Activated CD8-positive, alpha-beta T cell treated with anti-CD3 and anti-CD28 coated beads, Interleukin-2, amount 10 ng/mL, durations not matched to agents 7 days and 5 days (primary cell): ENCODE results near the gene SPATA6L. TPM values are rescaled to one million over a fixed set of nuclear protein-coding genes. Genes with fewer than 3 reads are reported as not detected.
A peak's percentile ranks its signal among the peaks of the same experiment; 100 is the strongest.
"Not testable (repeated sequence)": the region's sequence is repeated elsewhere in the genome, so short reads cannot be mapped to it uniquely, and the experiment has no call there.

Source experiments
- ATAC-seq: fragments of 150-1000 bp; cut with Tn5 transposase; one replicate; pipeline ENCODE4 v1.10.0; 2021; ENCODE audit warnings: moderate library complexity
- CTCF ChIA-PET: fragments of 350-600 bp; sonication (Branson Sonifier 250); formaldehyde crosslinking; loops from one replicate; lab custom pipeline; 2021; ENCODE audit warnings: antibody characterized with exemption; lab: Charles Lee
- POLR2A ChIA-PET: fragments of 350-600 bp; sonication (Branson Sonifier 250); formaldehyde crosslinking; loops from one replicate; lab custom pipeline; 2021; ENCODE audit warnings: antibody characterized with exemption; lab: Charles Lee
- DNase-seq: peaks from one replicate; pipeline ENCODE4 v3.0.0-alpha.2; 2020
- H3K27ac Mint-ChIP-seq: one replicate; pipeline ENCODE4 v1.8.0; 2021; ENCODE audit warnings: mild to moderate bottlenecking, mixed read lengths
- H3K27me3 Mint-ChIP-seq: one replicate; pipeline ENCODE4 v1.8.0; 2021; ENCODE audit warnings: low read depth, mixed read lengths
- H3K36me3 Mint-ChIP-seq: one replicate; pipeline ENCODE4 v1.8.0; 2021; ENCODE audit warnings: low read depth, mixed read lengths
- H3K4me1 Mint-ChIP-seq: one replicate; pipeline ENCODE4 v1.8.0; 2021; ENCODE audit warnings: low read depth, mixed read lengths
- H3K4me3 Mint-ChIP-seq: one replicate; pipeline ENCODE4 v1.8.0; 2021; ENCODE audit warnings: mild to moderate bottlenecking, mixed read lengths
- H3K9me3 Mint-ChIP-seq: one replicate; pipeline ENCODE4 v1.8.0; 2022; ENCODE audit warnings: mixed read lengths; ENCODE audit not compliant: insufficient read depth
- total RNA-seq, 2 experiments: library from RNA; stranded (reverse); gene quantifications; one replicate each; pipeline ENCODE4 v1.2.3, GENCODE V29; 2021

SPATA6L gene
- total RNA-seq, 2 experiments from 2014 or later = 0.29 to 0.76 TPM

- ChIA-PET CTCF (interaction anchor here (0.9 to 4.1 kb wide), 11 partner anchors 16 to 323 kb away, joined by 3 to 37 read pairs (median 3); no protein-coding TSS in a partner anchor), POLR2A (no interaction called here)
- Mint-ChIP-seq H3K27ac (no peak overlapping the region), H3K36me3 (no peaks in the 10 kb centered on the region), H3K4me3 (no peak overlapping the region), H3K9me3 (no peaks in the 10 kb centered on the region), H3K27me3 (peaks cover 7% of the 10 kb centered on the region), H3K4me1 (no peaks in the 10 kb centered on the region)
- no peak for DNase-seq
- ATAC-seq = no peak
Observed at GRCh38 chr9:4638968-4639367, 27.3 kb downstream of the SPATA6L start.

GRCh38 chr9:4630836-4631235 lies 35.4 kb downstream of the SPATA6L start:
- Mint-ChIP-seq H3K27ac (no peak overlapping the region), H3K4me3 (no peak overlapping the region), H3K9me3 (no peaks in the 10 kb centered on the region), H3K4me1 (no peaks in the 10 kb centered on the region), H3K27me3 (peaks cover 5% of the 10 kb centered on the region), H3K36me3 (no peaks in the 10 kb centered on the region)
- CTCF ChIA-PET = no interaction called here
- no peak for ATAC-seq
- POLR2A ChIA-PET = interaction anchor here (1.0 kb wide), 1 partner anchor 30 kb away, joined by 4 read pairs; no protein-coding TSS in a partner anchor
- no peak for DNase-seq

- CTCF ChIA-PET = no interaction called here
- ATAC-seq = no peak
- peaks cover 23% of the 10 kb centered on the region for H3K4me1 Mint-ChIP-seq
- H3K27ac Mint-ChIP-seq = no peak overlapping the region
- POLR2A ChIA-PET = no interaction called here
- H3K9me3 Mint-ChIP-seq = peaks cover 7% of the 10 kb centered on the region
- peaks cover 8% of the 10 kb centered on the region for H3K36me3 Mint-ChIP-seq
- no peak overlapping the region for H3K4me3 Mint-ChIP-seq
- DNase-seq = no peak
- peaks cover 18% of the 10 kb centered on the region for H3K27me3 Mint-ChIP-seq
Observed at GRCh38 chr9:4622016-4622415, 44.3 kb downstream of the SPATA6L start.

- peaks cover 7% of the 10 kb centered on the region for H3K9me3 Mint-ChIP-seq
- ChIA-PET CTCF (interaction anchor here (1.4 to 2.4 kb wide), 2 partner anchors 17 to 19 kb away, joined by 6 to 11 read pairs; no protein-coding TSS in a partner anchor), POLR2A (no interaction called here)
- DNase-seq = no peak
- ATAC-seq = no peak
- H3K36me3 Mint-ChIP-seq = peaks cover 8% of the 10 kb centered on the region
- H3K27me3 Mint-ChIP-seq = peaks cover 16% of the 10 kb centered on the region
- H3K27ac Mint-ChIP-seq = no peak overlapping the region
- H3K4me3 Mint-ChIP-seq = no peak overlapping the region
- peaks cover 23% of the 10 kb centered on the region for H3K4me1 Mint-ChIP-seq
Observed at GRCh38 chr9:4620881-4621555, 45.3 kb downstream of the SPATA6L start.

GRCh38 chr9:4620057-4620765 lies 46.1 kb downstream of the SPATA6L start:
- Mint-ChIP-seq H3K27ac (peak overlapping the region; percentile 17), H3K36me3 (peaks cover 8% of the 10 kb centered on the region), H3K27me3 (peaks cover 20% of the 10 kb centered on the region), H3K9me3 (peaks cover 7% of the 10 kb centered on the region), H3K4me3 (no peak overlapping the region), H3K4me1 (peaks cover 29% of the 10 kb centered on the region)
- ChIA-PET POLR2A (no interaction called here), CTCF (interaction anchor here (1.4 to 2.4 kb wide), 2 partner anchors 16 to 19 kb away, joined by 6 to 11 read pairs; no protein-coding TSS in a partner anchor)
- peak; percentile 57 for DNase-seq
- ATAC-seq = peak; percentile 76

GRCh38 chr9:4618700-4619099 lies 47.6 kb downstream of the SPATA6L start:
- peaks cover 8% of the 10 kb centered on the region for H3K36me3 Mint-ChIP-seq
- peaks cover 22% of the 10 kb centered on the region for H3K27me3 Mint-ChIP-seq
- ChIA-PET CTCF (no interaction called here), POLR2A (no interaction called here)
- no peak overlapping the region for H3K27ac Mint-ChIP-seq
- ATAC-seq = no peak
- H3K4me3 Mint-ChIP-seq = no peak overlapping the region
- peaks cover 7% of the 10 kb centered on the region for H3K9me3 Mint-ChIP-seq
- peaks cover 29% of the 10 kb centered on the region for H3K4me1 Mint-ChIP-seq
- DNase-seq = no peak

- POLR2A ChIA-PET = no interaction called here
- H3K4me1 Mint-ChIP-seq = peaks cover 29% of the 10 kb centered on the region
- peaks cover 7% of the 10 kb centered on the region for H3K9me3 Mint-ChIP-seq
- ATAC-seq (no peak), DNase-seq (no peak)
- H3K27me3 Mint-ChIP-seq = peaks cover 22% of the 10 kb centered on the region
- peaks cover 8% of the 10 kb centered on the region for H3K36me3 Mint-ChIP-seq
- H3K4me3 Mint-ChIP-seq = no peak overlapping the region
- CTCF ChIA-PET = no interaction called here
- H3K27ac Mint-ChIP-seq = no peak overlapping the region
Observed at GRCh38 chr9:4617752-4618151, 48.5 kb downstream of the SPATA6L start.

- no peak overlapping the region for H3K4me3 Mint-ChIP-seq
- peaks cover 19% of the 10 kb centered on the region for H3K27me3 Mint-ChIP-seq
- H3K9me3 Mint-ChIP-seq = peaks cover 7% of the 10 kb centered on the region
- DNase-seq (no peak), ATAC-seq (peak; percentile 29)
- CTCF ChIA-PET = no interaction called here
- no peak overlapping the region for H3K27ac Mint-ChIP-seq
- POLR2A ChIA-PET = no interaction called here
- peaks cover 5% of the 10 kb centered on the region for H3K36me3 Mint-ChIP-seq
- peaks cover 24% of the 10 kb centered on the region for H3K4me1 Mint-ChIP-seq
Observed at GRCh38 chr9:4615778-4616177, 50.5 kb downstream of the SPATA6L start.

- DNase-seq = no peak
- Mint-ChIP-seq H3K36me3 (no peaks in the 10 kb centered on the region), H3K4me3 (no peak overlapping the region), H3K27ac (no peak overlapping the region), H3K4me1 (peaks cover 19% of the 10 kb centered on the region), H3K27me3 (peaks cover 19% of the 10 kb centered on the region), H3K9me3 (peaks cover 2% of the 10 kb centered on the region)
- CTCF ChIA-PET = interaction anchor here (1.9 kb wide), 1 partner anchor 10 kb away, joined by 5 read pairs; no protein-coding TSS in a partner anchor
- POLR2A ChIA-PET = no interaction called here
- no peak for ATAC-seq
Observed at GRCh38 chr9:4615251-4615650, 51.0 kb downstream of the SPATA6L start.

GRCh38 chr9:4614627-4615026 lies 51.7 kb downstream of the SPATA6L start:
- no peak overlapping the region for H3K27ac Mint-ChIP-seq
- DNase-seq (no peak), ATAC-seq (no peak)
- H3K9me3 Mint-ChIP-seq = no peaks in the 10 kb centered on the region
- H3K4me1 Mint-ChIP-seq = peaks cover 13% of the 10 kb centered on the region
- no peaks in the 10 kb centered on the region for H3K36me3 Mint-ChIP-seq
- H3K27me3 Mint-ChIP-seq = peaks cover 19% of the 10 kb centered on the region
- no peak overlapping the region for H3K4me3 Mint-ChIP-seq
- ChIA-PET POLR2A (no interaction called here), CTCF (interaction anchor here (1.9 kb wide), 1 partner anchor 10 kb away, joined by 5 read pairs; no protein-coding TSS in a partner anchor)

GRCh38 chr9:4606033-4606432 lies 60.2 kb downstream of the SPATA6L start:
- peaks cover 13% of the 10 kb centered on the region for H3K4me1 Mint-ChIP-seq
- H3K27ac Mint-ChIP-seq, CTCF ChIA-PET, H3K9me3 Mint-ChIP-seq, ATAC-seq, H3K4me3 Mint-ChIP-seq, H3K36me3 Mint-ChIP-seq, H3K27me3 Mint-ChIP-seq, POLR2A ChIA-PET: not testable (repeated sequence)
- peak; percentile 76 for DNase-seq

- no peaks in the 10 kb centered on the region for H3K9me3 Mint-ChIP-seq
- peaks cover 21% of the 10 kb centered on the region for H3K4me1 Mint-ChIP-seq
- no peak overlapping the region for H3K4me3 Mint-ChIP-seq
- DNase-seq (peak; percentile 84), ATAC-seq (peak; percentile 78)
- H3K27ac Mint-ChIP-seq = no peak overlapping the region
- no peaks in the 10 kb centered on the region for H3K27me3 Mint-ChIP-seq
- ChIA-PET POLR2A (interaction anchor here (0.9 kb wide), 1 partner anchor 135 kb away, joined by 4 read pairs; no protein-coding TSS in a partner anchor), CTCF (interaction anchor here (0.6 to 2.7 kb wide), 35 partner anchors 9 to 319 kb away, joined by 3 to 37 read pairs (median 4); partner anchors contain the start of genes AK3, CDC37L1 and SPATA6L)
- peaks cover 4% of the 10 kb centered on the region for H3K36me3 Mint-ChIP-seq
Observed at GRCh38 chr9:4604678-4605095, 61.6 kb downstream of the SPATA6L start.
